HL-60 (cell line): ENCODE results near the gene CD226.

Experiments used
- POLR2AphosphoS5 ChIP-seq: IDR thresholded peaks from 2 replicates; pipeline ENCODE4 v1.6.1; 2012; ENCODE audit warnings: low read depth
- TF ChIP-seq, protein P1 (sequence below): IDR thresholded peaks from one replicate; pipeline ENCODE4 v1.5.1; 2011; ENCODE audit warnings: low read length, control low read depth, inconsistent platforms; ENCODE audit not compliant: insufficient read depth

- TF ChIP-seq, protein P1, sequence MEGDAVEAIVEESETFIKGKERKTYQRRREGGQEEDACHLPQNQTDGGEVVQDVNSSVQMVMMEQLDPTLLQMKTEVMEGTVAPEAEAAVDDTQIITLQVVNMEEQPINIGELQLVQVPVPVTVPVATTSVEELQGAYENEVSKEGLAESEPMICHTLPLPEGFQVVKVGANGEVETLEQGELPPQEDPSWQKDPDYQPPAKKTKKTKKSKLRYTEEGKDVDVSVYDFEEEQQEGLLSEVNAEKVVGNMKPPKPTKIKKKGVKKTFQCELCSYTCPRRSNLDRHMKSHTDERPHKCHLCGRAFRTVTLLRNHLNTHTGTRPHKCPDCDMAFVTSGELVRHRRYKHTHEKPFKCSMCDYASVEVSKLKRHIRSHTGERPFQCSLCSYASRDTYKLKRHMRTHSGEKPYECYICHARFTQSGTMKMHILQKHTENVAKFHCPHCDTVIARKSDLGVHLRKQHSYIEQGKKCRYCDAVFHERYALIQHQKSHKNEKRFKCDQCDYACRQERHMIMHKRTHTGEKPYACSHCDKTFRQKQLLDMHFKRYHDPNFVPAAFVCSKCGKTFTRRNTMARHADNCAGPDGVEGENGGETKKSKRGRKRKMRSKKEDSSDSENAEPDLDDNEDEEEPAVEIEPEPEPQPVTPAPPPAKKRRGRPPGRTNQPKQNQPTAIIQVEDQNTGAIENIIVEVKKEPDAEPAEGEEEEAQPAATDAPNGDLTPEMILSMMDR: no peak
- no peak for TF ChIP-seq POLR2AphosphoS5
Measured at GRCh38 chr18:69968039-69968438, 20.4 kb upstream of the CD226 start.
